Measurements from ENCODE around the gene HLA-DOA. TPM values are rescaled to one million over a fixed set of nuclear protein-coding genes. Genes with fewer than 3 reads are reported as not detected.

The HLA-DOA gene
- total and polyA plus RNA-seq, 4 donors, result 0.69 to 3.0 (median 1.6) TPM

- 20% methylated on average over 6 of the region's 6 CpGs for WGBS
- Histone ChIP-seq H3K27me3 (ENCODE audit: control insufficient read depth in 4 of 4, insufficient read depth in 4 of 4, low read length in 3 of 4) (peaks cover 0 to 4% (median 0%) of the 10 kb centered on the region in 4 donors), H3K27ac (ENCODE audit: low read depth in 1 of 2, low read length in 2 of 2) (no peak overlapping the region), H3K9me3 (ENCODE audit: control insufficient read depth in 4 of 4, low read length in 3 of 4) (no peaks in the 10 kb centered on the region), H3K36me3 (ENCODE audit: control insufficient read depth in 4 of 4, insufficient read depth in 3 of 4, low read depth in 1 of 4, low read length in 3 of 4) (no peaks in the 10 kb centered on the region), H3K4me3 (ENCODE audit: low read depth in 1 of 3, low read length in 3 of 3) (no peak overlapping the region), H3K9ac (ENCODE audit: low read depth in 1 of 2, low read length in 2 of 2) (no peak overlapping the region), H3K4me1 (ENCODE audit: control insufficient read depth in 4 of 4, insufficient read depth in 4 of 4, low read length in 3 of 4) (peaks cover 0 to 8% (median 3%) of the 10 kb centered on the region in 4 donors)
- TF ChIP-seq, protein P1, sequence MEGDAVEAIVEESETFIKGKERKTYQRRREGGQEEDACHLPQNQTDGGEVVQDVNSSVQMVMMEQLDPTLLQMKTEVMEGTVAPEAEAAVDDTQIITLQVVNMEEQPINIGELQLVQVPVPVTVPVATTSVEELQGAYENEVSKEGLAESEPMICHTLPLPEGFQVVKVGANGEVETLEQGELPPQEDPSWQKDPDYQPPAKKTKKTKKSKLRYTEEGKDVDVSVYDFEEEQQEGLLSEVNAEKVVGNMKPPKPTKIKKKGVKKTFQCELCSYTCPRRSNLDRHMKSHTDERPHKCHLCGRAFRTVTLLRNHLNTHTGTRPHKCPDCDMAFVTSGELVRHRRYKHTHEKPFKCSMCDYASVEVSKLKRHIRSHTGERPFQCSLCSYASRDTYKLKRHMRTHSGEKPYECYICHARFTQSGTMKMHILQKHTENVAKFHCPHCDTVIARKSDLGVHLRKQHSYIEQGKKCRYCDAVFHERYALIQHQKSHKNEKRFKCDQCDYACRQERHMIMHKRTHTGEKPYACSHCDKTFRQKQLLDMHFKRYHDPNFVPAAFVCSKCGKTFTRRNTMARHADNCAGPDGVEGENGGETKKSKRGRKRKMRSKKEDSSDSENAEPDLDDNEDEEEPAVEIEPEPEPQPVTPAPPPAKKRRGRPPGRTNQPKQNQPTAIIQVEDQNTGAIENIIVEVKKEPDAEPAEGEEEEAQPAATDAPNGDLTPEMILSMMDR (IDR thresholded peaks at IDR 0.05; ENCODE audit: low read depth, low read length, missing input control), result peak; percentile 88
- TF ChIP-seq, protein P2, sequence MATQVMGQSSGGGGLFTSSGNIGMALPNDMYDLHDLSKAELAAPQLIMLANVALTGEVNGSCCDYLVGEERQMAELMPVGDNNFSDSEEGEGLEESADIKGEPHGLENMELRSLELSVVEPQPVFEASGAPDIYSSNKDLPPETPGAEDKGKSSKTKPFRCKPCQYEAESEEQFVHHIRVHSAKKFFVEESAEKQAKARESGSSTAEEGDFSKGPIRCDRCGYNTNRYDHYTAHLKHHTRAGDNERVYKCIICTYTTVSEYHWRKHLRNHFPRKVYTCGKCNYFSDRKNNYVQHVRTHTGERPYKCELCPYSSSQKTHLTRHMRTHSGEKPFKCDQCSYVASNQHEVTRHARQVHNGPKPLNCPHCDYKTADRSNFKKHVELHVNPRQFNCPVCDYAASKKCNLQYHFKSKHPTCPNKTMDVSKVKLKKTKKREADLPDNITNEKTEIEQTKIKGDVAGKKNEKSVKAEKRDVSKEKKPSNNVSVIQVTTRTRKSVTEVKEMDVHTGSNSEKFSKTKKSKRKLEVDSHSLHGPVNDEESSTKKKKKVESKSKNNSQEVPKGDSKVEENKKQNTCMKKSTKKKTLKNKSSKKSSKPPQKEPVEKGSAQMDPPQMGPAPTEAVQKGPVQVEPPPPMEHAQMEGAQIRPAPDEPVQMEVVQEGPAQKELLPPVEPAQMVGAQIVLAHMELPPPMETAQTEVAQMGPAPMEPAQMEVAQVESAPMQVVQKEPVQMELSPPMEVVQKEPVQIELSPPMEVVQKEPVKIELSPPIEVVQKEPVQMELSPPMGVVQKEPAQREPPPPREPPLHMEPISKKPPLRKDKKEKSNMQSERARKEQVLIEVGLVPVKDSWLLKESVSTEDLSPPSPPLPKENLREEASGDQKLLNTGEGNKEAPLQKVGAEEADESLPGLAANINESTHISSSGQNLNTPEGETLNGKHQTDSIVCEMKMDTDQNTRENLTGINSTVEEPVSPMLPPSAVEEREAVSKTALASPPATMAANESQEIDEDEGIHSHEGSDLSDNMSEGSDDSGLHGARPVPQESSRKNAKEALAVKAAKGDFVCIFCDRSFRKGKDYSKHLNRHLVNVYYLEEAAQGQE (IDR thresholded peaks at IDR 0.05), result no peak
- TF ChIP-seq YY1 (IDR thresholded peaks at IDR 0.05) (no peak), RAD21 (IDR thresholded peaks at IDR 0.05) (peak; percentile 94 to 95), SP1 (IDR thresholded peaks at IDR 0.05) (no peak), HNF4A (conservative IDR thresholded peaks at IDR 0.05) (peak; percentile 5 to 19), TAF1 (conservative IDR thresholded peaks at IDR 0.05) (no peak)
- DNase-seq (ENCODE audit: low spot score), result no peak
Observed at GRCh38 chr6:33014841-33015634, 5.6 kb upstream of the HLA-DOA start.

- TF ChIP-seq HNF4A (conservative IDR thresholded peaks at IDR 0.05), result no peak
- TF ChIP-seq YY1 (IDR thresholded peaks at IDR 0.05), result no peak
- TF ChIP-seq JUND (IDR thresholded peaks at IDR 0.05), result no peak
- no peak for TF ChIP-seq GABPA (IDR thresholded peaks at IDR 0.05 in 1 of 2, conservative IDR thresholded peaks at IDR 0.05 in 1 of 2)
- no peak for TF ChIP-seq RXRA (IDR thresholded peaks at IDR 0.05)
- TF ChIP-seq FOXA1 (IDR thresholded peaks at IDR 0.05), result no peak
- TF ChIP-seq RAD21 (IDR thresholded peaks at IDR 0.05), result no peak
- no peak for TF ChIP-seq TAF1 (conservative IDR thresholded peaks at IDR 0.05)
- TF ChIP-seq, protein P1 (IDR thresholded peaks at IDR 0.05; ENCODE audit: low read depth, low read length, missing input control), result no peak
- no peak for TF ChIP-seq HNF4G (IDR thresholded peaks at IDR 0.05)
- no peak for TF ChIP-seq NR2F2 (IDR thresholded peaks at IDR 0.05)
- no peak for TF ChIP-seq EGR1 (IDR thresholded peaks at IDR 0.05; ENCODE audit: low read depth in 2 of 2)
- TF ChIP-seq, protein P2 (IDR thresholded peaks at IDR 0.05), result no peak
- Histone ChIP-seq H3K4me1 (ENCODE audit: control insufficient read depth in 4 of 4, insufficient read depth in 4 of 4, low read length in 3 of 4) (no peaks in the 10 kb centered on the region), H3K27me3 (ENCODE audit: control insufficient read depth in 4 of 4, insufficient read depth in 4 of 4, low read length in 3 of 4) (peaks cover 0 to 4% (median 0%) of the 10 kb centered on the region in 4 donors), H3K36me3 (ENCODE audit: control insufficient read depth in 4 of 4, insufficient read depth in 3 of 4, low read depth in 1 of 4, low read length in 3 of 4) (no peaks in the 10 kb centered on the region), H3K9me3 (ENCODE audit: control insufficient read depth in 4 of 4, low read length in 3 of 4) (no peaks in the 10 kb centered on the region), H3K4me3 (ENCODE audit: low read depth in 1 of 3, low read length in 3 of 3) (no peak overlapping the region), H3K9ac (ENCODE audit: low read depth in 1 of 2, low read length in 2 of 2) (no peak overlapping the region), H3K27ac (ENCODE audit: low read depth in 1 of 2, low read length in 2 of 2) (no peak overlapping the region)
- WGBS, result 54% methylated on average over 4 of the region's 4 CpGs
- DNase-seq (ENCODE audit: low spot score), result no peak
Observed at GRCh38 chr6:33013608-33014007, 4.2 kb upstream of the HLA-DOA start.

All from liver (tissue), 9 donors.